LNCaP clone FGC (cell line): ENCODE results near the gene OVCH2.

Experiments used
- DNase-seq: peaks from one replicate; pipeline ENCODE4 v3.0.0-alpha.2; 2011; ENCODE audit warnings: low read depth
- H3K4me3 ChIP-seq: 2 replicates; pipeline ENCODE4 v1.5.1; 2011; ENCODE audit warnings: mild to moderate bottlenecking, low read depth, low read length, control low read depth
- CTCF ChIP-seq: IDR thresholded peaks from 2 replicates; pipeline ENCODE4 v1.5.1; 2012; ENCODE audit warnings: mild to moderate bottlenecking; ENCODE audit not compliant: control insufficient read depth, insufficient read depth; ENCODE audit errors: extremely low read depth

The OVCH2 gene

GRCh38 chr11:7642747-7643146 is 63.5 kb downstream of the OVCH2 start:
- TF ChIP-seq CTCF: no peak
- H3K4me3 ChIP-seq: no peak overlapping the region
- peak; percentile 82 for DNase-seq

GRCh38 chr11:7640816-7641215 is 65.5 kb downstream of the OVCH2 start:
- H3K4me3 ChIP-seq: no peak overlapping the region
- TF ChIP-seq CTCF: no peak
- no peak for DNase-seq

DNA sequence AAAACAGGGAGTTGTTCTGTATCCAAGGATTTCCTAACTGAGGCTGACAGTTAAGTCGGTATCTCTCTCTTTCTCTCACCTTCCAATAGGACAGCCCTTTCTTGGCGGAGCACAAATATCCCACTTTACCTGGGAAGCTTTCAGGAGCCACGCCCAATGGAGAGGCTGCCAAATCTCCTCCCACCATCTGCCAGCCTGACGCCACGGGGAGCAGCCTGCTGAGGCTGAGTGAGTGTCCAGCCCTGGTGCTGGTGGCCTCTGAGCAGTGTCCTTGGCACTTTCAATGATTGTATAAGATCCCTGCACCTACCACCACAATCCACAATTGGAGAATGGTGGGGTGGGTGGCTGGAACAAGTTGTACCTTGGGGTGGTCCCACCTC is 66.6 kb downstream of the OVCH2 start:
- TF ChIP-seq CTCF: no peak
- no peak for DNase-seq
- H3K4me3 ChIP-seq: no peak overlapping the region
